GM10248 (cell line): ENCODE measurements around the gene PLEKHA4.
A peak's percentile ranks its signal among the peaks of the same experiment; 100 is the strongest.
"Not testable (repeated sequence)": the region's sequence is repeated elsewhere in the genome, so short reads cannot be mapped to it uniquely, and the experiment has no call there.

ENCODE experiments used
- CTCF ChIA-PET: fragments of 300-600 bp; sonication (Branson Sonifier 250); formaldehyde crosslinking; extraction: SDS; loops from one replicate; lab custom pipeline; 2021; ENCODE audit warnings: antibody characterized with exemption; lab: Yijun Ruan, JAX
- POLR2A ChIA-PET: fragments of 350-650 bp; sonication (Branson Sonifier 250); formaldehyde crosslinking; extraction: SDS; loops from one replicate; lab custom pipeline; 2020; ENCODE audit warnings: antibody characterized with exemption; lab: Yijun Ruan, JAX
- DNase-seq: peaks from one replicate; pipeline ENCODE4 v3.0.0; 2012; ENCODE audit errors: extremely low spot score
- TF ChIP-seq, protein P1 (sequence below): IDR thresholded peaks from 2 replicates; pipeline ENCODE4 v1.5.1; 2012; ENCODE audit warnings: mild to moderate bottlenecking, low read depth; ENCODE audit errors: extremely low read depth, missing control alignments, control extremely low read depth

Gene PLEKHA4

DNA sequence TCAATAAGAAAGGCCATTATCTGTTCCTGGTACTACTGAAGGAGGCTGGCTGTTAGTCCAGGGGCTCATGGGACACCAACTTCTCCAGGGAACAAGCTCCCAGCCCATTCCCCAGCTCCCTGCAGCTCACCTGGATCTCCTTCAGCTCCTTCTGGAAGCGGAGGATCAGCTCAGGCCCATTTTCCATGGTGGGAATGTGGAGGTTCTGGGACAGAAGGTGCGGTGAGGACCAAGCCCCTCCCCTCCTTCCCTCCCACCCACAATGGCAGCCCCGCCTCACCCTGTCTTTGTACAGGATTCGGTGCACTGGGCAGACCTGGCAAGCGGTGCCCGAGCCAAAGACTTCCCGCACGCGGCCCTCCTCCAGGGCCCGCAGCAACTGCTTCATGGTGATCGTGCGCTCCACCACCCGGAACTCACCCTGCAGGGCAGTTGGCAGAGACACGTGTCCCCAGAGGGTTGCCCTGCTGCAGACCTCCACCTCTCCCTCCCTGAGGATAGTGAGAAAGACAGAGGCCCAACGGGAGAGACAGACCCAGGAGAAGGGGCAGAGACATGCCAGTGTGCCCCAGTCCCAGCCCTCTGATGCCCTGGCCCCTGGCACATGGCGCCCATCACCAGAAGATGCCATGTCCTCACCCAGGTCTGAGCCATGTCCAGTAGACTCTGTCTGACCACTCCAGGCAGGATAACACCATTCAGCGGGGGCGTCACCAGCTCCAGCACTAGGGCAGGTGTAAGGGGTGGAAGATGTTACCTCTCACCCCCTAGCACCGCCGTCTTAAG, 71.9 kb downstream of the PLEKHA4 start:
- TF ChIP-seq, protein P1, sequence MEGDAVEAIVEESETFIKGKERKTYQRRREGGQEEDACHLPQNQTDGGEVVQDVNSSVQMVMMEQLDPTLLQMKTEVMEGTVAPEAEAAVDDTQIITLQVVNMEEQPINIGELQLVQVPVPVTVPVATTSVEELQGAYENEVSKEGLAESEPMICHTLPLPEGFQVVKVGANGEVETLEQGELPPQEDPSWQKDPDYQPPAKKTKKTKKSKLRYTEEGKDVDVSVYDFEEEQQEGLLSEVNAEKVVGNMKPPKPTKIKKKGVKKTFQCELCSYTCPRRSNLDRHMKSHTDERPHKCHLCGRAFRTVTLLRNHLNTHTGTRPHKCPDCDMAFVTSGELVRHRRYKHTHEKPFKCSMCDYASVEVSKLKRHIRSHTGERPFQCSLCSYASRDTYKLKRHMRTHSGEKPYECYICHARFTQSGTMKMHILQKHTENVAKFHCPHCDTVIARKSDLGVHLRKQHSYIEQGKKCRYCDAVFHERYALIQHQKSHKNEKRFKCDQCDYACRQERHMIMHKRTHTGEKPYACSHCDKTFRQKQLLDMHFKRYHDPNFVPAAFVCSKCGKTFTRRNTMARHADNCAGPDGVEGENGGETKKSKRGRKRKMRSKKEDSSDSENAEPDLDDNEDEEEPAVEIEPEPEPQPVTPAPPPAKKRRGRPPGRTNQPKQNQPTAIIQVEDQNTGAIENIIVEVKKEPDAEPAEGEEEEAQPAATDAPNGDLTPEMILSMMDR, result no peak

DNA sequence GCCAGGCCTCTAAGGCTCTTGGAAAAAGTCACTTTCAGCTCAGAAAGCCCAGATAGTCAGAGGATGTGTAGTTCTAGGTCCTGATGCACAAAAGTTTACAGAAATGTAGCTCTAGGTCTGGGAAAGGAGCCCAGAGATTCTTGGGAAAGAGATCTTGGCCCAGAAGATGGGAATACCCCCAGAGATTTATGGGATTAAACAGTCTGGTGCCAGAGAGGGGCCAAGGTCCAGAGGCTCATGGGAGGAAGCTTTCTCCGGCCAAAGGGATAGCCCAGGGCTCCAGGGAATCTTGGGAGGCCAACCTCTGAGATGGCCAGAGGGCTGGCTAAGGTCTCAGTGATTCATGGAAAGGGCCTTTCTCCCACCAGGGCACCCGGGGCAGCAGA, 72.7 kb downstream of the PLEKHA4 start:
- no peak for DNase-seq
- CTCF ChIA-PET, result interaction anchor here (0.6 to 13.1 kb wide), 37 partner anchors 8 to 403 kb away, joined by 3 to 291 read pairs (median 4); partner anchors contain the start of genes BCAT2, CA11, FUT2 and GYS1
- POLR2A ChIA-PET, result interaction anchor here (1.0 to 1.5 kb wide), 2 partner anchors 17 to 33 kb away, joined by 3 to 4 read pairs; no protein-coding TSS in a partner anchor
- TF ChIP-seq, protein P1, result no peak

More for the DNA sequence above, 71.9 kb downstream of the PLEKHA4 start:
- ChIA-PET POLR2A (interaction anchor here (1.5 kb wide), 1 partner anchor 16 kb away, joined by 3 read pairs; no protein-coding TSS in a partner anchor), CTCF (interaction anchor here (1.0 to 13.1 kb wide), 17 partner anchors 8 to 402 kb away, joined by 3 to 291 read pairs (median 17); partner anchors contain the start of genes BCAT2, GYS1, HSD17B14 and NUCB1)
- no peak for DNase-seq

DNA sequence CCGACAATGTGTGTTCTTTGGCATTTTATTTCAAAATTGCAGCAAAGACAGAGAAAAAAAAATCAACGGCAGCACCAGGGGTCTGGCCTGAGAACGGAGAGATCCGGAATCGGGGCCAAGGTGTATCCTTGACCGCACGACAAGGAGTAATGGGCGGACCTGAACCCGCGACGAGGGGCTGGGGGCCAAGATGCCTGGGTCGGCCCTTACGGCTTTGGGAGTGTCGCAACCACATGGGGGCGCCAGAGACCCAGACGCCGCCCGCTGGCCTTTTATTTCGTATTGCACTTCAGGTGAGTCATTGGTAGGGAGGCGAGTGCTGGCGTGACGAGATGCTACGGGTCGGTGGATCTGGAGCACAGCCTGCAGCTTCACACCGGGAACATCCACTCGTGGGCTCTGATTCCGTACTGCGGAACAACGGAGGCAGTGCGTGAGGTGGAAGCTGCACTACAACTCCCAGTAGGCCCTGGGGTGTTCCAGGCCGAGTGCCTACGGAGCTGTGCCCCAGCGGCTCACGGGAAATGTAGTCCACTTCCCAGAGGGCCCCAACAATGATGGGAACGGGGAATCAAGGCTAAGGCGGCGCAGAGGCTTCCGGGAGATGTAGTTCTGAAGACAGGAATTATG, 73.2 kb downstream of the PLEKHA4 start:
- TF ChIP-seq, protein P1, result peak; percentile 85
- POLR2A ChIA-PET, result interaction anchor here (1.0 to 1.5 kb wide), 2 partner anchors 17 to 33 kb away, joined by 3 to 4 read pairs; no protein-coding TSS in a partner anchor
- DNase-seq, result peak; percentile 92
- CTCF ChIA-PET, result interaction anchor here (0.6 to 13.1 kb wide), 37 partner anchors 7 to 403 kb away, joined by 3 to 291 read pairs (median 4); partner anchors contain the start of genes BCAT2, CA11, FUT2 and GYS1

DNA sequence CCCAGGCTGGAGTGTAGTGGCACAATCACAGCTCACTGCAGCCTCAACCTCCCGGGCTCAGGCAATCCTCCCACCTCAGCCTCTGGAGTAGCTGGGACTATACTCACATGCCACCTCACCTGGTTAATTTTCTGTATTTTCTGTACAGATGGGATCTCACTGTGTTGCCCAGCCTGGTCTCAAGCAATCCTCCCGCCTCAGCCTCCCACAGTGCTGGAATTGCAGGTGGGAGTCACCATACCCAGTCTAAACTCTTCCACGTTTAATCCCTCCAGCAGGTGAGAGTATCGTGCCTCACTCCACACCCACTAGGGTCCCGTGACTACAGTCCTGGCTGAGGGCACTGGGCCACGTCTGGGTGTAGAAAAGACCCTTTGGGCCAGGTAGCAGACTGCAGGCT, 74.1 kb downstream of the PLEKHA4 start:
- TF ChIP-seq, protein P1, result no peak
- no peak for DNase-seq
- POLR2A ChIA-PET, result interaction anchor here (0.8 kb wide), 1 partner anchor 81 kb away, joined by 3 read pairs; no protein-coding TSS in a partner anchor
- CTCF ChIA-PET, result interaction anchor here (1.1 to 13.1 kb wide), 13 partner anchors 9 to 199 kb away, joined by 4 to 291 read pairs (median 16); partner anchors contain the start of genes BCAT2, CA11, GYS1 and HSD17B14

DNA sequence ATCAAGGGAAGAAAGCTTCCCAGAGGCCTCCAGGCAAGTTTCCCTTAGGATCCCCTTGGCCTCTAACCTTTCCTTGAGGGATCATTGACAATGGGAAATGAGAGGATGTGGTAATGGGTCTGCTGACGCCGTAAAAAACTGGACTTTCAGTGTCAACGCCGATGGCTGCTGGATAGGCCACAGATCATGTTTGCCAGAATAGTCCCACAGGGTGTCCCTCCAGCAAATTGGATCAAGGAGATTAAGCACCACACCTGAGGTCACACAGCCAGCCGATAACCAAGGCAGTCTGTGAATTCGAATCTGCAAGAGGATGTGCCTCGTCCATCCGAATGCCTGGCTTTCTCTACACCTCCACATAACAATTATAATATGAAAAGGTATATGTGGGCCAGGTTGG, 75.1 kb downstream of the PLEKHA4 start:
- POLR2A ChIA-PET, result interaction anchor here (0.8 to 1.0 kb wide), 2 partner anchors 82 to 172 kb away, joined by 3 read pairs; partner anchors contain the start of gene FTL
- CTCF ChIA-PET, result interaction anchor here (1.1 to 13.1 kb wide), 7 partner anchors 8 to 178 kb away, joined by 4 to 291 read pairs (median 39); partner anchors contain the start of gene BCAT2
- DNase-seq, result no peak
- TF ChIP-seq, protein P1, result no peak

DNA sequence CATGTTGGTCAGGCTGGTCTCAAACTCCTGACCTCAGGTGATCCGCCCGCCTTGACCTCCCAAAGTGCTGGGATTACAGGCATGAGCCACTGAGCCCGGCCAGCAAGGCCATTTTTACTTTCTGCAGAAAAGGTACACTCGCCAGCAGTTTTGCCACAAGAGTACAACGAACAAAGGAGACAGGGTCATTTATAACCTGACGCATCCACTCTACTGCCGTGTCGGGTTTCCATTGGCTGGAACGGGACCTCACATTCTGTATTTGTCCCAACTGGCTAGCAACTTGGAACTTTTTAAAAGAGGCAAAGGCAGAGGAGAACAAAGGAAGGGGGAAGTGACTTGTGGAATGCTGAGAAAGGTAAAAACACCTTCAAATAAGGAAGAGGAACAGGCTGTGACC, 81.1 kb downstream of the PLEKHA4 start:
- CTCF ChIA-PET, result interaction anchor here (0.8 to 13.1 kb wide), 43 partner anchors 9 to 412 kb away, joined by 3 to 291 read pairs (median 4); partner anchors contain the start of genes BCAT2, DHDH, HSD17B14 and IZUMO1
- POLR2A ChIA-PET, DNase-seq: not testable (repeated sequence)
